GM10847 (cell line): Measurements from ENCODE around the gene ZNF3.

Experiments
- POLR2A ChIP-seq: IDR thresholded peaks from 2 replicates; pipeline ENCODE4 v1.6.1; 2011; ENCODE audit not compliant: insufficient read length; ENCODE audit errors: extremely low read depth

The ZNF3 gene

GRCh38 chr7:100081535-100082102, at the start of gene ZNF3:
ZNF3 (minus strand) TSS chr7:100081723; CDS start chr7:100077357, 4,366 bp downstream.
- TF ChIP-seq POLR2A = peak; percentile 66

GRCh38 chr7:100130608-100131453, 49.3 kb upstream of the ZNF3 start:
- no peak for TF ChIP-seq POLR2A

GRCh38 chr7:100128637-100128963, 47.1 kb upstream of the ZNF3 start:
- TF ChIP-seq POLR2A = no peak

DNA sequence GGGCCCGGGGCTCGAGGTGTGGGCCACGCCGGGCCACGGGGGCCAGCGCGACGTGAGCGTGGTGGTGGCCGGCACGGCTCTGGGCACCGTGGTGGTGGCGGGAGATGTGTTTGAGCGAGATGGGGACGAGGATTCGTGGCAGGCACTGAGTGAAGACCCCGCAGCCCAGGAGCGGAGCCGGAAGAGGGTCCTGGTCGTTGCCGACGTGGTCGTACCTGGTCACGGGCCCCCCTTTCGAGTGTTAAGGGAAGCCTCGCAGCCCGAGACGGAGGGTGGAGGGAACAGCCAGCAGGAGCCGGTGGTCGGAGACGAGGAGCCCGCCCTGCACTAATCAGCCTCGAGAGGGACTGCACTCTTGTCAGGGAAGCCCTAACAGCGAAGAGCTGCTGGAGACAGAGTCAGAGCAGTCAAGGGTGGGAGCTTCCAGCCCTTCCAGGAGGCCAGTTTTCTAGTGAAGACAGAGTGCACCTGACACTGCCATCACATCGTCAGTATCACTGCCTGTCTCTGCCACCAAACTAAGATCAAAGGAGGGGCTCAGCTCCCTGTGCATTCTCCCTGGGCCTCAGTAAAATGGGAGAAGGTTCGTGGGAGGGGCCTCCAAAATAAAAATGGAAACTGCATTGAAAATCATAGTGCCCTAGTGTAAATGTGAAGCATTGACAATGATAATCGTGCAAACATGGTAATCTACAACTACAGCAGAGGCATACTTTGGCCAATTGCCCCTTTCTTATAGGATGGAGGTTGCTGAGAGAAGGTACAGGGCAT, 46.5 kb upstream of the ZNF3 start:
- TF ChIP-seq POLR2A = no peak

- TF ChIP-seq POLR2A = peak; percentile 62
Measured at GRCh38 chr7:100126931-100127865, 45.7 kb upstream of the ZNF3 start, which contains the start of gene MBLAC1. MBLAC1 (plus strand) TSS chr7:100126967; CDS start chr7:100127396, 429 bp downstream.

DNA sequence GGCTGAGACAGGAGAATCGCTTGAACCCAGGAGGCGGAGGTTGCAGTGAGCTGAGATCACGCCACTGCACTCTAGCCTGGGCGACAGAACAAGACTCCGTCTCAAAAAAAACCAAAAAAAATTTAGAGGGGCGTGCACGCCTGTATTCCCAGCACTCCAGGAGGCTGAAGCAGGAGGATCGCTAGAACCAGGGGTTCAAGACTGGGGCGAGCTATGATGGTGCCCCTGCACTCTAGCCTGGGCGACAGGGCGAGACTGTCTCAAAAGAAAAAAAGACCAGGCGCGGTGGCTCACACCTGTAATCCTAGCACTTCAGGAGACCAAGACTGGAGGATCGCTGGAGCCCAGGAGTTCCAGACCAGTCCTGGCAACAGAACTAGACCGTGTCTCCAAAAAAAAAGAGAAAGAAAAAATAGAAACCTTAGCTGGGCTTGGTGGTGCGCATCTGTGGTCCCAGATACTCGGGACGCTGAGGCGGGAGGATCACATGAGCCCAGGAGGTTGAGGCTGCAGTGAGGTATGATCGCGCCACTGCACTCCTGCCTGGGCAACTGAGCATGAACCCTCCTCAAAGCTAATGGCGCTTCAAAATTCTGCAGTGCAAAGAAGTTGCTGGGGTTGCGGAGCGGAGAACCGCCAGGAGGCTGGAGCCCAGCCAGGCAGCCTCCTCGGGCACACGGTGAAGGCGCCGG, 44.9 kb upstream of the ZNF3 start:
- no peak for TF ChIP-seq POLR2A

DNA sequence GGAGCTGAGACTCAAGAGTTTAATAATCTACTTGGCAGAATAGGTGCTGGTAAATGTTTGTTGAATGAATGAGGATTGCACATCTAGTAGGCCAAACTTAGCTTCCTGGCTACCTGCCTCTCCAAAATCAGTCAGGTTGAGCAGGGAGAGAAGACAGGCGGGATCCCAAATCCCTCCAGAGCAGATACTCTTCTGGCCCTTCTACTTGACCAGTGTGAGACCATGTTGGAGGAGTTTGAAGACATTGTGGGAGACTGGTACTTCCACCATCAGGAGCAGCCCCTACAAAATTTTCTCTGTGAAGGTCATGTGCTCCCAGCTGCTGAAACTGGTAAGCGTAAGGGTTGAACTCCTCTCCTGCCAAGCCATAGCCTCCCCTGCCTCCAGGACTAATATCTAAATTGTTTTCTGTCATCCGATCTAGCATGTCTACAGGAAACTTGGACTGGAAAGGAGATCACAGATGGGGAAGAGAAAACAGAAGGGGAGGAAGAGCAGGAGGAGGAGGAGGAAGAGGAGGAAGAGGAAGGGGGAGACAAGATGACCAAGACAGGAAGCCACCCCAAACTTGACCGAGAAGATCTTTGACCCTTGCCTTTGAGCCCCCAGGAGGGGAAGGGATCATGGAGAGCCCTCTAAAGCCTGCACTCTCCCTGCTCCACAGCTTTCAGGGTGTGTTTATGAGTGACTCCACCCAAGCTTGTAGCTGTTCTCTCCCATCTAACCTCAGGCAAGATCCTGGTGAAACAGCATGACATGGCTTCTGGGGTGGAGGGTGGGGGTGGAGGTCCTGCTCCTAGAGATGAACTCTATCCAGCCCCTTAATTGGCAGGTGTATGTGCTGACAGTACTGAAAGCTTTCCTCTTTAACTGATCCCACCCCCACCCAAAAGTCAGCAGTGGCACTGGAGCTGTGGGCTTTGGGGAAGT, 43.0 kb upstream of the ZNF3 start:
- no peak for TF ChIP-seq POLR2A

- TF ChIP-seq POLR2A = no peak
Measured at GRCh38 chr7:100122568-100122967, 41.0 kb upstream of the ZNF3 start.

DNA sequence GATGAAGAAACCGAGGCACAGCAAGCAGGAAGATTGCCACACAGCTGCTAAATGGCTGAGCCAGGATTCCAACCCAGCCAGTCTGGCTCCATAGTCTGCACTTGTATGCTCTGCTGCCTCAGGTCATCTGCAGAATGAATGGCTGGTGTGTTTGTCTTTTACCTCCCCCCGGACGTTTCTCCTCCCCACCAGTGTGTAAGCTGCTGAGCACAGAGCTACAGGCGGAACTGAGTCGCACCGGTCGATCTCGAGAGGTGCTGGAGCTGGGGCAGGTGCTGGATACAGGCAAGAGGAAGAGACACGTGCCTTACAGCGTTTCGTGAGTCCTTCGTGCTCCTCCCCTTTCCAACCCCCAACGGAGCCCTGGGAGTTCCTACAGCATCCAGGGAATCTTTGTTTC, 40.5 kb upstream of the ZNF3 start:
- TF ChIP-seq POLR2A = no peak

DNA sequence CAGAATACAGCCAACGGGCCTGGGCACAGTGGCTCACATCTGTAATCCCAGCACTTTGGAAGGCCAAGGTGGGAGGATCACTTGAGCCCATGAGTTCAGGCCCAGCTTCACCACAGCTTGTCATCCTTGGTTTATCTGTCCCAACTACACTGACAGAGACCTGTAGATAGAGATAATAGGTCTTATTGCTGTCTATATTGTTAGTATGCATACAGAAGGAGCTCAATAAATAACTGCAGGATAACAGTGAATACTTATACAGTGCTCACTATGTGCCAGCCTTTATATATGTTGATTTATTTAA, 39.2 kb upstream of the ZNF3 start:
- TF ChIP-seq POLR2A = no peak

DNA sequence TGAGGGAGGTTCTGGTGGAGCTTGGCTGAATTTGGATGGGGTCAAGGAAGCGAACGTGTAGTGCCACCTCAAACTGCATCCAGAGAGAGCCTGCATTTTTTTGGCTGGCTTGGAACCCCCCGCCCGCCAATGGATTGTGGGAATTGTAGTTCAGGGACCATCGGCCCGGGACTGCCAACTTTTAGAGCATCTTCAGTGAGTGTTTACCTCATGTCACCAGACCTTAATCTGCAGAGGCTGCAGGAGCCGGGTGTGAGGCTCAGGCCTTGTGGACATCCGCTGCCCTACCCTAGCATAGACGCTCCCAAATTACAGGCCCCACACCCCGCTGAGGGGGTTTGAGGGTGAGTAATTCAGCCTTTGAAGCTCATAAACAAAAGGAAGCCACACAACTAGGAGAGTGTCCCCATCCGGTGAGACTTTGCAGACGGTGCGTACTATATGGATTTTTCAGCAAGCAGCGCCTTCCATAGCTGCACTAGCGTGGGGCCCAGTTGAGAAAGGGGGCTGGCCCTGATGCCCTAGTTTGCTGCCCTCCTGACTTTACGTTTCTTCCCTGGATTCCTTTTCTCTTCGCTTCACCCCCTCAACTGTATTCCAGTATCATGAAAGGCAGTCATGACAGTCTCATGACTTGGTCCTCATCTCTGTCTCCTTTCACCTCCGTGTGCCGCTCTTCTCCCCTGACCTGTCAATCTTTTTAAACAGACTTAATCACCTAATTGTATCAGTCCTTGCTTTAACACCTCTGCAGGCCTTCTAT, 38.6 kb upstream of the ZNF3 start:
- TF ChIP-seq POLR2A = no peak

- TF ChIP-seq POLR2A = peak; percentile 64
Measured at GRCh38 chr7:100119072-100119969, 37.8 kb upstream of the ZNF3 start, which contains the start of the genes CNPY4 and TAF6. CNPY4 (plus strand) TSS chr7:100119634; CDS start chr7:100119745, 111 bp downstream. TAF6 (minus strand) TSS chr7:100119358; CDS start chr7:100114209, 5,149 bp downstream.
